HG03442 (cell line): Measurements from ENCODE around the gene FMN1.

Experiments used
- ATAC-seq: cut with Tn5 transposase; IDR thresholded peaks from one replicate; pipeline ENCODE4 v1.9.1; 2021; ENCODE audit warnings: mild to moderate bottlenecking, moderate library complexity; ENCODE audit not compliant: unreplicated experiment

FMN1 gene

DNA sequence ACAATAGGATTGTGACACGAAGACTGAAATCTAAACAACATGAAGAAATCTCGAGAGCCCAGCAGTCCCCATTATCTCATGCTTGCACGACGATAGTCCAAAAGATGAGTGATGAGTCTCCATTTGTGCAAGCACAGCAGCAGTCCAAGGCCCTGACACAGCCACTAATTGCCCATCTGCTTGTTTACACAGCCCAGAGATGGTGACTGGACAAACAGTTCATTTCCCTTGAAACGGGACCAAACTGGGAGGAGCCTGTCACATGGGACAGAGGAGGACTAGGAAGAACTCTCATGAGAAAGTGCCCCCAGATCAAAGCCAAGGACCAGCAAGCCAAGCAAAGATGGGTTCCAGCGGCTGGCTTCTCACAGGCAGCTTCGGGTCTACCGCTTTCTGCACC is 355.7 kb downstream of the FMN1 start:
- ATAC-seq = no peak

- no peak for ATAC-seq
These were observed 356.2 kb downstream of the FMN1 start for GRCh38 chr15:32838338-32838737.

GRCh38 chr15:32837935-32838334 is 356.6 kb downstream of the FMN1 start:
- ATAC-seq = no peak

DNA sequence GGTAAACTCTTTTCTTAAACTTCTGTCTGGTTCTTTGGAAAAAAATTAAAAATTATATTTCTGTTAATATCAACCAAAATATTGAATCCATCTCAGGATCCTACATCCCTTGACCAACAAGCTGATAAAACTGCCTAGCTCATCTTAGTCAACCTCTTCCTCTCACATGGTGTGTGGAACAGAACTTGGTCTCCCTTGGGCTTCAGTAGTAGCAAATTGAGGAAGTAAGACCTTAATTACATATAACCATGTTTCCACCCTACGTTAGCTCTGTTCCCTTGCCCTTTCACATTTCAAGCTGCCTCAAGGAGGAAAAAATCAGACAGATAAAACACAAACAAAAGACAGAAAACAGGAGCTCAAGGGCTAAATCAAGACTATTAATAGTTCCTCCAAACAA is 360.4 kb downstream of the FMN1 start:
- ATAC-seq = peak; percentile 94

GRCh38 chr15:32833379-32833821 is 361.1 kb downstream of the FMN1 start:
- ATAC-seq = no peak

- ATAC-seq = no peak
These were observed 363.0 kb downstream of the FMN1 start for GRCh38 chr15:32831485-32831884.

DNA sequence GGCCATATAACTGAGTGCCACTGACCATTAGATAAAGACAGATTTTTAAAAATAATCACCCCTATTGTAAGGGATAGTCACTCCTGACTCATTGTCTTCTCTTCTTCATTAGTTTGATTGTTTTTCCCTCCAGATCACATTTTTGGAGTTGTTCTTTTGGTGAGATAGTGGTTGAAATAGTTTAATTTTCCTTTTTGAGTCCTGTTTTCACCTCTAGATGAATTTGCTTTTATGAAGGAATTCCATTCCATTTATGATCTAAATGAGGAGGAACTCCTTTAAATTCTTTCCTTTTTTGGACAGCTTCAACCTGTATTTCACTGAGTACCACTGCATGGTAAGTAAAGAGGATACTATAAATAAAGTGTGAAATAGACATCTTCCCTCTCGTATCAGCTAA is 364.3 kb downstream of the FMN1 start:
- no peak for ATAC-seq

DNA sequence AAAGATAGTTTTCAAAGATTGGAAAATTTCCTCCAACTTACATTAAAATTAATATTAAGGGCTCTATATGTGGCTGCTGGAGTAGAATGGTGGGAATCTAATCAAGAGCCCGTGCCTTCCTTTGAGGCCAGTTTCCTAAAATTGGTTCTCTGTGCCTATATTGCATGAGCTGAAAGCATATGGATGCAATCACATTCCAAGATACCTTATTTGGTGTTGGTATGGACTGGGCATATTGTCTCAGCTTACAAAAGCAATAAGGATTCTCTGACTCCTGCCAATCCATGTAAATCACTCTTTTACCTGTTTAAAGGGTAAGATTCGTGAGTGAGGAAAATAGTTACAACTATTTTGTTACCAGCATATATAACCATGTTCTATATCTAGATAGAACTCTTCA is 365.1 kb downstream of the FMN1 start:
- ATAC-seq = no peak

DNA sequence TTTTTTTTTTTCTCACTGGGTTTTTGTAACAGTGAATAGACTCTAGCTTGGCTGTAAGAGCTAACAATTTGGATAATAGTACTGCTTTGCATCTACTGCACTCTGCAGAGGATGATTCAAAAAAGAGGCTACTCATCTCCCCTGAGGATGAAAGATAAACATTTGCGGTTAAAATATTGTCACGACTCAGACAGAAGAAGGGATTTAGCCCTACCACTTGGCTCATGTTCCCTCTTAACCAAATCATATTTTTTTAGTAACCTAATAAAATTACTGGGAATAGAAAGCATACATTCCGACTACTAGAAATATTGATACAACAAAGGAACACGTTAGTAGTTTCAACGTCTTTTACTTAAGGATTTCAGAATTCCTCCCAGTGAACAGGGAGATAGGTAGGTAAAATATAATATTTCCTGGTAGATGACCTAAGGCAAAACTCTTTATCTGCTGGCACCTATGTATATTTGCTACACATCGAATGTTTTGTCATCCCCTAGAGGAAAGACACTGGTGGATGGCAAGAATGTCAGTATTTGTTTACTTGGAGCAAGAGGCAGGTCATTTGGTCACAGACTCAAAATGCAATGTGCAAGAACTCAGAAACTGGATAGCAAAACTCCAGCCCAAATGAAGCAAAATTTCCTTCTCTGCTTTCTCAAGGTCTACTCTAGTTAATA is 365.9 kb downstream of the FMN1 start:
- no peak for ATAC-seq

GRCh38 chr15:32826685-32827084 is 367.8 kb downstream of the FMN1 start:
- ATAC-seq = no peak

- ATAC-seq = no peak
These were observed 369.3 kb downstream of the FMN1 start for GRCh38 chr15:32825219-32825618.

DNA sequence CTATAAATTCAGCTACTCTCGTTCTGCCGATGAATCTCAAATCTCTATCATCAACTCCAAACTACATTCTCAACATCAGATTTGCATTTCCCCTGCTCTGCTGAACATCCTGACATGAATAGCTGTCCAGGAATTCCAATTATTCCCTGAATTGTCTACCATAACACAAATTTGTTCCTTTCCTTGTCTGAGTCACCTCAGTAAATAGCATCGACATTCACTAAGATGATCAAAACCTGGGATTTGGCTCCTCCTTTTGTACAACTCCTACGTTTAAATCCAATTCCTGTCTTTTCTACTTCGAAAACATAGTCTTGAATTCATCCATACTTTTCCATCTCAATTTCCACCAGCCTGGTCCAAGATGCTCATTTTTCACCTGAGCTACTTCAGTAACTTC is 369.7 kb downstream of the FMN1 start:
- ATAC-seq = no peak

GRCh38 chr15:32823750-32824149 is 370.8 kb downstream of the FMN1 start:
- no peak for ATAC-seq

DNA sequence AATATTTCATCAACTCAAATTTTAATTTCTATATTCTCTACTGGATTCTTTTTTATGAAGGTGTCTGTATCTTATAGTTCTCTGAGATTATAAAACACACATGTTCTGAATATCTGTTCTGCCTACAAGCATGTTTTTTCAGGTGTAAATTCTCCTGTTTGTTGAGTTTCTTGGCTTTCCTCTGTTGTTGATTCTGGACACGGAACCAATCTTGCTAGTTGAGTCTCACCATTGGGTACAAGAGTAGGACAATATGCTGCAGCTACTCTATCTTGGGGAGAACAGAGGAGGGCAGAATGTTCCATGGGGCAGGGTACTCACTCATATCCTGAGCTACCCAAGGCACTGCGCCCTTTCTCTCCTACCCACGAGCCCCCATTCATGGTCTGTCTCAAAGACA is 371.8 kb downstream of the FMN1 start:
- ATAC-seq = no peak

DNA sequence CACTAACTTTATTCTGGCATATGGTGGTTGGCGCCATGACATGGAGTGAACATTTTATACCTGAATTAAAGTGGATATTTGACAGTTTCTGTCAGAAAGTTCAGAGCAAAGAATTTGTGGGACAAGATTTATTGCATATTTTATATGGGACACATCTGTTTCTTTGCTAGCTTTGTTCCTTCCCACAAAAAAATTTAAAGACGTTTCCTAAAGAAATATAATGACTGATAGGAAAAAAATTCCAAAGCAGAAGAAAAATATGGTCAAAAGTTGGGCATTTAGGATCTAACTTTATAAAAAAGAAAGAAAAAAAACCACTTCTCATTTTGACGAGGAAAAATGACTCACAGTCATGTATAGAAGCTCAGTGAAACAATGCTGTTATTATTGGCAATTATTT is 375.1 kb downstream of the FMN1 start:
- ATAC-seq = no peak

DNA sequence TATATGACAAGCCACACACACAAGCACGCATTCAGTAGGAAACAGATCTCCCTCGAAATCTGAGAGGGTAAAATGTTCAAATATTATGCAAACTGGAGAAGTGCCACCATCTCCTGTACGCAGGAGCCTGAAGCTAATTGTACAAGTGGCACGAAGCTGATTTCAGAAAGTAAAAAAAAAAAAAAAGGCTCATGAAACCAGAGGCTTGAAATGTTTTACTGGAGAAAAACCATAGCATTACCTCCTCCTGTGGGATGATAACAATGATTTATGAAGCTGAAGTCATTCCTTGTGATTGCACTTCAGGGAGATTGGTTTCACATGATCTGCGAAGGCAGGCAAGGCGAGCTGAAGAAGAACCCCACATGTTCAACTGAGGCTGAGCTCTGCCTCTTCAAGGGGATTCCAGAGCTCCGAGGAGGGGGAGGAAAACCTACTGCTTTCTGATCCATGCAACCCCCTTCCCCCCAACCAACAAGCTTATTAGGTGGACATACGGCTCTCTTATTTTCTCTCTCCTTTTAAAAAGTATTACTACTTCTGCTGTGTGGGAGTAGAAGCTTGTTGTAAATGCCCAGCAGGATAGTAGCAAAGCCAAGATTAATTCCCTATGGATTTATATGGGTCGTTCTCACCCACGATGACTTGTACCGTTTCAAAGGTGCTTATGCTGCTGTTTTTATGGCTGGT is 375.6 kb downstream of the FMN1 start:
- no peak for ATAC-seq

DNA sequence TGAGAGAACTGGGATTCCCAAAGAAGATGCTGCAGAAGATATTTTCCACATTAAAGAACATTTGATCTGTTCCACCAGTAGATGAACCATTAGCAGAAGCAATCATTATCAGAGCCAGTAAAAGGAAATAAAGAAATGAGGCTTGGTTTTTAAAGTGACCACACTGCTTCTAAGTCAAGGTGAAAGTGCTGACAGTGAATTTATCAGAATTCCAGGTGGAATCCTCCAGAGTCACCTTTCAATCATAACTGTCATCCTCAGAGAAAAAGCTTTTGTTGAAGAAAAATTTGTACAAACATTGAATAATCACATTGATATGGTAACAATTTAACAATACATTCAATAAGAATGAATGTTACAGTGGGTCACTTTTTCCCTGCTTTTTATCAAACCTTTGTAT is 376.9 kb downstream of the FMN1 start:
- ATAC-seq = no peak

DNA sequence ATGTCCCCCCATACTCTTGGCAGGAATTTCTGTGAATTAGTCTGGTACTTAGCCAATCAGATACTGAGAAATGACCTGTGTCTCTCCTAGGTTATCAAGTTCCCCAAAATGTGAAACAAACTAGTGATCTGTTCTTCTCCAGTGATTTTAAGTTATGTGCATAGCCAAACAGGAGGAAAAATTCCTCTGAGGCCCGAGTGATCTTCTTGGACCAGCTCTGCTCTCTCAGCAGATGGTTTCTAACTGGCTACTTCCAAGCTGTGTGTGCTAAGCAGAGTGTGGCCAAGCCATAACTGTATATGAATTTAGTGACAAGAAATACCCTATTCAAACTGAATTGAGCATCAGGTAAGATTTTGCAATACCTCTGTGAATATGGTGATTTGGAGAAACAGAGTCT is 387.2 kb downstream of the FMN1 start:
- ATAC-seq = no peak

GRCh38 chr15:32803631-32804030 is 390.9 kb downstream of the FMN1 start:
- ATAC-seq = no peak

DNA sequence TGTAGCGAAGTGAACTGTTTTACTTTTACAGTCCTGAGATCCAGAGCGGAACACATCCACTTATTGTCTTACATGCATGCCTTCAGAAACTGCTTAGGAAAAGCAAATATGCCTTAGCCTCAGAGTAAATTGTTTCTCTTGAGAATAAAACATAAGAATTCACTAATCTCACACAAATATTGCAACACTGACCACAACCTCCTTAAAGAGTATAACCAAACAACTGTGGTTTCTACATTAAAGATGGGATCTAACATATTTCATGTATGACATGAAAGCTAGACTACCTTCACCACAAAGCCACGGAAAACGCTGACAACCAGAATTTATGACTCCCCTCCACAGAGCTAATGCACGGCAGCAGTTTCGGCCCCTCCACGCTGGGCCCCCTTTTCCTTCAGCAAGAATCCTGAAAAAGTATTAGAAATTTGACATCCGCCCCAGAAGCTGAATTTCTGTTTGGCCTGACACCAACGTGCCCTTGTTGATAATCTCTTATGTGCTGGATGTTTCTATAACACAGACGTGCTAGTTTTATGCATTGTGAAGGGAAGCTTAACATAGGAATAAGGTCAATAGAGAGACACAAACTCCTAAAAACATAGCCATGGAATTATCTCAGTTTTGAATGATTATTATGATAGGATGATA is 392.1 kb downstream of the FMN1 start:
- ATAC-seq = no peak

DNA sequence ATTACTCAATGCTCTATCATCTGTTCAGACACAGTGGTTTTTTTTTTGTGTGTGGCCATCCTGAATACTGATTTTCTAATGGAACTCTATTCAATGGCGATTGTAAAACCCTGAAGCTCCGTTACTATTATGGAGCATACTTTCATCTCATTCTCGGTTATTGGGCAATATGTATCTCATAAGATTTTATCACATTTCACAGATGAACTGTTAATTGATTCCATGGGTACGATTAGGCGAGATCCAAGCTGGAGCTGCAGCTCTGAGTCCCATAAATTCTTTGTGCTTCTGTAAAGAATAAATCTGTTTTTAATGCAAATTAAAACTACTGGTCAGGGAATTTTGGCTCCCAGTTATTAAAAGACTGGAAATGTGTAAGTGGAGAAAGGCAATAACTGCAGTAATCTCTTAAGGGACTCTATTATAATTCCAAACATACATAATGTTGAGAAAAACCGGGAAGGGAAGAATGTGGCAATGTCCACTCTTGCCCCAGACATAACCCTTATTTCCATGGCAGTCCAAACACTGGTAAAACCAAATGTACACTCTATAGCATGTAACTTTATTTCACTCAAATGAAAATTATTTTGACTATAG is 394.5 kb downstream of the FMN1 start:
- no peak for ATAC-seq

DNA sequence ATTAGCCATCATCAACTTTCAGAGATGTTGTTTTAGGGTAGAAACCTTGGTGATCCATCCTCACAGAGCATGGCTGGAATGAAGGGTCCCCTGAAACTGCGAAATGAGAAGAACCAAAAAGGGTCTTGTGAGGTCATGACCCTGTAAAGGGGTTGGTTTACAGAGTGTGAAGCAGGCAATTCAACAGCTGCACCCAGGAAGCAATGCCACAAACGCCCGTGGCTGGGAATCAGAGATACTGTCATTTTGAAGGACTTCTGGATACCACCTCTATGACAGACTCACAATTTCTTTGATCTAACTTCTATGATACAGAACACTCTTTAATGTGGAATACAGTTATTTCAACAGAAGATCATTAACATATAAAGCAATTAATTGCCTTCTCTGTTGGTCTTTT is 397.7 kb downstream of the FMN1 start:
- ATAC-seq = no peak
